Liver (tissue), 3 donors: ENCODE data around the gene DPEP3.

Experiments used
- EGR1 ChIP-seq, 2 donors: IDR thresholded peaks; 2 replicates each; pipeline ENCODE4 v1.6.1; 2016 to 2018; ENCODE audit warnings: antibody characterized with exemption in 2 of 2, low read depth in 2 of 2
- FOXA1 ChIP-seq: IDR thresholded peaks from 2 replicates; pipeline ENCODE4 v1.6.1; 2016; ENCODE audit warnings: antibody characterized with exemption
- GABPA ChIP-seq, 2 donors: IDR thresholded peaks in 1 of 2; conservative IDR thresholded peaks in 1 of 2; 2 replicates each; pipeline ENCODE4 v1.6.1; 2016; ENCODE audit warnings: antibody characterized with exemption in 2 of 2, mild to moderate bottlenecking in 1 of 2, moderate library complexity in 1 of 2
- JUND ChIP-seq, 2 donors: IDR thresholded peaks; 2 replicates each; pipeline ENCODE4 v1.6.1; 2016; ENCODE audit warnings: antibody characterized with exemption in 2 of 2
- MAX ChIP-seq: IDR thresholded peaks from 2 replicates; pipeline ENCODE4 v1.6.1; 2016; ENCODE audit warnings: antibody characterized with exemption
- RAD21 ChIP-seq, 2 donors: IDR thresholded peaks; 2 replicates each; pipeline ENCODE4 v1.6.1; 2016; ENCODE audit warnings: antibody characterized with exemption in 2 of 2, mild to moderate bottlenecking in 2 of 2
- SP1 ChIP-seq: IDR thresholded peaks from 2 replicates; pipeline ENCODE4 v1.6.1; 2018; ENCODE audit warnings: antibody characterized with exemption, mild to moderate bottlenecking
- YY1 ChIP-seq: IDR thresholded peaks from 2 replicates; pipeline ENCODE4 v1.6.1; 2016; ENCODE audit warnings: antibody characterized with exemption, mild to moderate bottlenecking
- TF ChIP-seq, protein P1 (sequence below): fragments of 150-350 bp; IDR thresholded peaks from 2 replicates; pipeline ENCODE4 v1.5.1; 2017; ENCODE audit warnings: improper control_type of control experiment, low read depth, low read length; ENCODE audit not compliant: missing input control
- TF ChIP-seq, protein P2 (sequence below): IDR thresholded peaks from 2 replicates; pipeline ENCODE4 v1.6.1; 2016; ENCODE audit warnings: antibody characterized with exemption, mild to moderate bottlenecking
- donor health status: healthy.
- donor health status: healthy.

GRCh38 chr16:67988675-67989074 is 8.4 kb upstream of the DPEP3 start:
- TF ChIP-seq, protein P1, sequence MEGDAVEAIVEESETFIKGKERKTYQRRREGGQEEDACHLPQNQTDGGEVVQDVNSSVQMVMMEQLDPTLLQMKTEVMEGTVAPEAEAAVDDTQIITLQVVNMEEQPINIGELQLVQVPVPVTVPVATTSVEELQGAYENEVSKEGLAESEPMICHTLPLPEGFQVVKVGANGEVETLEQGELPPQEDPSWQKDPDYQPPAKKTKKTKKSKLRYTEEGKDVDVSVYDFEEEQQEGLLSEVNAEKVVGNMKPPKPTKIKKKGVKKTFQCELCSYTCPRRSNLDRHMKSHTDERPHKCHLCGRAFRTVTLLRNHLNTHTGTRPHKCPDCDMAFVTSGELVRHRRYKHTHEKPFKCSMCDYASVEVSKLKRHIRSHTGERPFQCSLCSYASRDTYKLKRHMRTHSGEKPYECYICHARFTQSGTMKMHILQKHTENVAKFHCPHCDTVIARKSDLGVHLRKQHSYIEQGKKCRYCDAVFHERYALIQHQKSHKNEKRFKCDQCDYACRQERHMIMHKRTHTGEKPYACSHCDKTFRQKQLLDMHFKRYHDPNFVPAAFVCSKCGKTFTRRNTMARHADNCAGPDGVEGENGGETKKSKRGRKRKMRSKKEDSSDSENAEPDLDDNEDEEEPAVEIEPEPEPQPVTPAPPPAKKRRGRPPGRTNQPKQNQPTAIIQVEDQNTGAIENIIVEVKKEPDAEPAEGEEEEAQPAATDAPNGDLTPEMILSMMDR: no peak
- no peak for TF ChIP-seq EGR1 (IDR thresholded peaks at IDR 0.05; ENCODE audit: low read depth in 2 of 2)
- no peak for TF ChIP-seq YY1
- TF ChIP-seq JUND (IDR thresholded peaks at IDR 0.05): no peak
- no peak for TF ChIP-seq MAX
- no peak for TF ChIP-seq SP1
- no peak for TF ChIP-seq FOXA1
- no peak for TF ChIP-seq RAD21 (IDR thresholded peaks at IDR 0.05)
- TF ChIP-seq GABPA (IDR thresholded peaks at IDR 0.05 in 1 of 2, conservative IDR thresholded peaks at IDR 0.05 in 1 of 2): no peak
- TF ChIP-seq, protein P2, sequence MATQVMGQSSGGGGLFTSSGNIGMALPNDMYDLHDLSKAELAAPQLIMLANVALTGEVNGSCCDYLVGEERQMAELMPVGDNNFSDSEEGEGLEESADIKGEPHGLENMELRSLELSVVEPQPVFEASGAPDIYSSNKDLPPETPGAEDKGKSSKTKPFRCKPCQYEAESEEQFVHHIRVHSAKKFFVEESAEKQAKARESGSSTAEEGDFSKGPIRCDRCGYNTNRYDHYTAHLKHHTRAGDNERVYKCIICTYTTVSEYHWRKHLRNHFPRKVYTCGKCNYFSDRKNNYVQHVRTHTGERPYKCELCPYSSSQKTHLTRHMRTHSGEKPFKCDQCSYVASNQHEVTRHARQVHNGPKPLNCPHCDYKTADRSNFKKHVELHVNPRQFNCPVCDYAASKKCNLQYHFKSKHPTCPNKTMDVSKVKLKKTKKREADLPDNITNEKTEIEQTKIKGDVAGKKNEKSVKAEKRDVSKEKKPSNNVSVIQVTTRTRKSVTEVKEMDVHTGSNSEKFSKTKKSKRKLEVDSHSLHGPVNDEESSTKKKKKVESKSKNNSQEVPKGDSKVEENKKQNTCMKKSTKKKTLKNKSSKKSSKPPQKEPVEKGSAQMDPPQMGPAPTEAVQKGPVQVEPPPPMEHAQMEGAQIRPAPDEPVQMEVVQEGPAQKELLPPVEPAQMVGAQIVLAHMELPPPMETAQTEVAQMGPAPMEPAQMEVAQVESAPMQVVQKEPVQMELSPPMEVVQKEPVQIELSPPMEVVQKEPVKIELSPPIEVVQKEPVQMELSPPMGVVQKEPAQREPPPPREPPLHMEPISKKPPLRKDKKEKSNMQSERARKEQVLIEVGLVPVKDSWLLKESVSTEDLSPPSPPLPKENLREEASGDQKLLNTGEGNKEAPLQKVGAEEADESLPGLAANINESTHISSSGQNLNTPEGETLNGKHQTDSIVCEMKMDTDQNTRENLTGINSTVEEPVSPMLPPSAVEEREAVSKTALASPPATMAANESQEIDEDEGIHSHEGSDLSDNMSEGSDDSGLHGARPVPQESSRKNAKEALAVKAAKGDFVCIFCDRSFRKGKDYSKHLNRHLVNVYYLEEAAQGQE: no peak
